Stimulated activated naive CD8-positive, alpha-beta T cell treated with anti-CD3 and anti-CD28 coated beads, Interleukin-15, amount 100 ng/mL, for 72 hours (primary cell): ENCODE measurements around the gene FCAMR.

Experiments used
- ATAC-seq: fragments of 150-1000 bp; cut with Tn5 transposase; 2 replicates; pipeline ENCODE4 v1.10.0; 2021; ENCODE audit warnings: mild to moderate bottlenecking, moderate library complexity
- DNase-seq, 2 donors: peaks; one replicate each; pipeline ENCODE4 v3.0.0; 2021 to 2022
- H3K27ac Mint-ChIP-seq, 2 donors: one replicate each; pipeline ENCODE4 v1.8.0; 2022; ENCODE audit warnings: mild to moderate bottlenecking in 2 of 2, mixed read lengths in 2 of 2, moderate library complexity in 2 of 2
- H3K27me3 Mint-ChIP-seq: one replicate; pipeline ENCODE4 v1.8.0; 2022; ENCODE audit warnings: mixed read lengths
- H3K4me1 Mint-ChIP-seq: one replicate; pipeline ENCODE4 v1.8.0; 2022; ENCODE audit warnings: mild to moderate bottlenecking, mixed read lengths
- H3K4me3 Mint-ChIP-seq, 2 donors: one replicate each; pipeline ENCODE4 v1.8.0; 2022; ENCODE audit warnings: mild to moderate bottlenecking in 2 of 2, mixed read lengths in 2 of 2, moderate library complexity in 1 of 2
- H3K9me3 Mint-ChIP-seq, 2 donors: one replicate each; pipeline ENCODE4 v1.8.0; 2022; ENCODE audit warnings: mixed read lengths in 2 of 2

FCAMR gene

DNA sequence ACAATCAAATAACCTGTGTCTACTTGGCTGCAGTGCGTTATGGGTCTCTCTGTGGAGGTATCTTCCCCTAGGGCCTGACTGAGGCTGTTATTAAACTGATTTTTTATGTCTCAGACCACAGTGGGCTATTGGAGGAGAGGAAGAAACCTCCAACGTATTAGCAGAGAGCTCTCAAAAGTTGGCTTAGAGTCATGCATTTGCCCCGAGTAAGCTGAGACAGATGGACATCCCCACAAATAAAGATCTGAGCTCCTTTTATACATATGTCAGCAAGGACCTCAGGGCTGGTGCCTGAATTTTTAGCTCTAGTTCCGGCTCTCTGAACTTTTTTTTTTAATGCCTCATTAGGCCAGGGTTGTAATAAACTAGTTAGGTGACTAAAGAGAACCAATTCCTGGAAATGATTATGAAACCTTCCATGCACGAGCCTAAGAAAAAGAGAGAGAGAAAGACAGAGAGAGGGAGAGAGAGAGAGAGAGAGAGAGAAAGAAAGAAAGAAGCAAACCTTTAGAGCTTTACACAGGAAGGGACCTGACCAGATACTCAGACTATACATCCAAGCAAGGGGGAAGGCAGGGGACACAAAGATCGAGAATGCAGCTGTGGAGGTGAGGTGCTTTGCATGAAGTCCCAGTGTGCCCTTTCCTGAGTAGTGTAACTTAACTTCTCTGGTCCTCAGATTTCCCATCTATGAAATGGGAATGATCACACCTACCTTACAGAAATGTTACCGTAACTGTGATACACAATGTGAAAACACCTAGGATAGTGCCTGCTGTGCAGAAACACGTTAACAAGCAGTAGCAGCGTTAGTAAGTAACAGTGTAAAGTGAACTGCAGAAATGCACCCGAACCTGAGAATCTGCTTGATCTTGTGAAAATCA lies 15.6 kb downstream of the FCAMR start:
- no peak overlapping the region for H3K27ac Mint-ChIP-seq
- H3K27me3 Mint-ChIP-seq = no peaks in the 10 kb centered on the region
- ATAC-seq = no peak
- H3K9me3 Mint-ChIP-seq = peaks cover 0 to 4% of the 10 kb centered on the region in 2 donors
- no peak for DNase-seq
- peaks cover 24% of the 10 kb centered on the region for H3K4me1 Mint-ChIP-seq
- no peak overlapping the region for H3K4me3 Mint-ChIP-seq

DNA sequence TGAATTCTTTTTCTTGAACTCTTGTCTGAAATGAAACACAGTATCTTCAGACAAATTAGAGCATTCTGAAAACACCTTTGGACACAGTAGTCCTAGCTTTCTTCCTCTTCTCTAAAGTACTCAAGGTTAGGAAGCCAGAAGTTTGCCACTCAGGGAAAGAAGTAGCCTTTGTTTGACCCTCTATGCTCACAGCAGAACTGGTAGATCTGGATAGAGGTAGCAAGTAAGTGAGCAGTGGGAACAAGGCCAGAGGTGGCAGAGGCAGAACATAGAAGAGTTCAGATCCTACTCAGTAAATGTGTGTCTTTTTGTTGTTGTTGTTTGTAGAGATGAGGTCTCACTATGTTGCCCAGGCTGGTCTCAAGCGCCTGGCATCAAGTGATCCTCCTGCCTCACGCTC lies 16.6 kb downstream of the FCAMR start:
- Mint-ChIP-seq H3K4me3 (no peak overlapping the region), H3K27ac (peak overlapping the region in 1 of 2 donors; percentile 41), H3K27me3 (no peaks in the 10 kb centered on the region), H3K9me3 (peaks cover 0 to 5% of the 10 kb centered on the region in 2 donors), H3K4me1 (peaks cover 24% of the 10 kb centered on the region)
- no peak for DNase-seq
- ATAC-seq = no peak

GRCh38 chr1:206953126-206953525 lies 17.1 kb downstream of the FCAMR start:
- Mint-ChIP-seq H3K4me1 (peaks cover 24% of the 10 kb centered on the region), H3K4me3 (no peak overlapping the region), H3K9me3 (peaks cover 0 to 5% of the 10 kb centered on the region in 2 donors), H3K27me3 (no peaks in the 10 kb centered on the region), H3K27ac (no peak overlapping the region)
- ATAC-seq (no peak), DNase-seq (no peak)

- no peak for DNase-seq
- H3K9me3 Mint-ChIP-seq = peaks cover 0 to 5% of the 10 kb centered on the region in 2 donors
- ATAC-seq = no peak
- no peak overlapping the region for H3K4me3 Mint-ChIP-seq
- no peaks in the 10 kb centered on the region for H3K27me3 Mint-ChIP-seq
- H3K4me1 Mint-ChIP-seq = peaks cover 24% of the 10 kb centered on the region
- no peak overlapping the region for H3K27ac Mint-ChIP-seq
Measured at GRCh38 chr1:206952171-206952570, 18.1 kb downstream of the FCAMR start.

- Mint-ChIP-seq H3K4me1 (peaks cover 24% of the 10 kb centered on the region), H3K27me3 (peaks cover 1% of the 10 kb centered on the region), H3K9me3 (peaks cover 0 to 5% of the 10 kb centered on the region in 2 donors), H3K27ac (no peak overlapping the region), H3K4me3 (no peak overlapping the region)
- DNase-seq (no peak), ATAC-seq (no peak)
Measured at GRCh38 chr1:206951318-206952100, 18.8 kb downstream of the FCAMR start.

GRCh38 chr1:206949641-206950040 lies 20.6 kb downstream of the FCAMR start:
- DNase-seq (no peak), ATAC-seq (no peak)
- Mint-ChIP-seq H3K9me3 (peaks cover 0 to 5% of the 10 kb centered on the region in 2 donors), H3K27ac (no peak overlapping the region), H3K4me3 (no peak overlapping the region), H3K27me3 (peaks cover 7% of the 10 kb centered on the region), H3K4me1 (peaks cover 11% of the 10 kb centered on the region)

DNA sequence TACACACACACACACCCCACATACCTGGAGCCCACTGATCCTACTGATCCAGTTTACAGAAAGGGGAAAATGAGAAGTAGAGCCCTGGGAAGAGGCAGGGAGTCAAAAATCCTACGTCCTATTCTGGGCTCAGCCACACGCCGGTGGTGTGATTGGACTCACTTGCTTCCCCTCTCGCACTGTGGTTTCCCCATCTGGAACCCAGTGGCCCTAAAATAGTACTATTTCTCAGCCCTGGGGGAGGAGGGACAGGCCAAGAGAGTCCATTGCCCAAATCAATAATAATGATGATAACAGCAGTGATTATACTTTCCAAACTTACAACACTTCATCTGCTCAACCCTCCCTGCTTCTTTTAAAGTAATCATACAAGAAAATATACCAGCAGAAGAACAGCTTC lies 21.1 kb downstream of the FCAMR start:
- no peak for DNase-seq
- Mint-ChIP-seq H3K27ac (no peak overlapping the region), H3K9me3 (peaks cover 0 to 5% of the 10 kb centered on the region in 2 donors), H3K4me1 (peaks cover 8% of the 10 kb centered on the region), H3K4me3 (no peak overlapping the region), H3K27me3 (peaks cover 7% of the 10 kb centered on the region)
- ATAC-seq = no peak

DNA sequence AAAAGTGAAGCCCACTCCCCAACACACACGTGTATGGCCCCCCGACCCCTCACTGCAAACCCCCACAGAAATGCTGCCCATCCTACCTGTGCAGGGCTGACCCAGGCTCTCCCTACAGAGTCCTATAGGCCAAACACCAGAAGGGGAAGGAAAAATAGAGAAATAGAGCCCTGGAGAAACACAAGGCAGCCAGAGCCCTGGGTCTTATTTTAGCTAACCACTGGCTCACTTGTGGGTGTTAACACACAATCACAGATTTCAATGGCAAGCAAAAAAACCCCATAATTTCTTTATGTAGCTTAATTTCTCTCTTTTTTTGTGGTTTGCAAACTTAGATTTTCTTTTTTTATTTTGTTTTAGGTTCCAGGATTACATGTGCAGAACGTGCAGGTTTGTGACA lies 23.0 kb downstream of the FCAMR start:
- Mint-ChIP-seq H3K9me3 (peaks cover 0 to 5% of the 10 kb centered on the region in 2 donors), H3K4me3 (no peak overlapping the region), H3K27ac (no peak overlapping the region), H3K27me3 (peaks cover 7% of the 10 kb centered on the region), H3K4me1 (no peaks in the 10 kb centered on the region)
- no peak for DNase-seq
- ATAC-seq = no peak

- ATAC-seq = no peak
- Mint-ChIP-seq H3K27ac (peak within 1 kb of the TSS in 1 of 2 donors; percentile 83), H3K4me3 (no peak within 1 kb of the TSS), H3K9me3 (peaks cover 0 to 5% of the 10 kb centered on the region in 2 donors), H3K27me3 (peaks cover 7% of the 10 kb centered on the region), H3K4me1 (no peaks in the 10 kb centered on the region)
- no peak for DNase-seq
Measured at GRCh38 chr1:206946261-206946660, 24.0 kb downstream of the FCAMR start, which contains the start of gene PIGR. Gene PIGR (minus strand): TSS chr1:206946466. CDS start chr1:206940531, 5,935 bp downstream.

GRCh38 chr1:206945779-206946178 lies 24.5 kb downstream of the FCAMR start:
- H3K27me3 Mint-ChIP-seq = peaks cover 7% of the 10 kb centered on the region
- peaks cover 0 to 5% of the 10 kb centered on the region in 2 donors for H3K9me3 Mint-ChIP-seq
- no peak overlapping the region for H3K27ac Mint-ChIP-seq
- no peaks in the 10 kb centered on the region for H3K4me1 Mint-ChIP-seq
- DNase-seq (no peak), ATAC-seq (no peak)
- H3K4me3 Mint-ChIP-seq = no peak overlapping the region

- no peaks in the 10 kb centered on the region for H3K4me1 Mint-ChIP-seq
- no peak for ATAC-seq
- H3K9me3 Mint-ChIP-seq = peaks cover 0 to 1% of the 10 kb centered on the region in 2 donors
- peaks cover 7% of the 10 kb centered on the region for H3K27me3 Mint-ChIP-seq
- DNase-seq = no peak
- no peak overlapping the region for H3K27ac Mint-ChIP-seq
- no peak overlapping the region for H3K4me3 Mint-ChIP-seq
Measured at GRCh38 chr1:206944703-206945102, 25.6 kb downstream of the FCAMR start.

- ATAC-seq (no peak), DNase-seq (no peak)
- Mint-ChIP-seq H3K27ac (no peak overlapping the region), H3K27me3 (peaks cover 7% of the 10 kb centered on the region), H3K4me1 (no peaks in the 10 kb centered on the region), H3K4me3 (no peak overlapping the region), H3K9me3 (no peaks in the 10 kb centered on the region)
Measured at GRCh38 chr1:206941766-206942418, 28.4 kb downstream of the FCAMR start.

DNA sequence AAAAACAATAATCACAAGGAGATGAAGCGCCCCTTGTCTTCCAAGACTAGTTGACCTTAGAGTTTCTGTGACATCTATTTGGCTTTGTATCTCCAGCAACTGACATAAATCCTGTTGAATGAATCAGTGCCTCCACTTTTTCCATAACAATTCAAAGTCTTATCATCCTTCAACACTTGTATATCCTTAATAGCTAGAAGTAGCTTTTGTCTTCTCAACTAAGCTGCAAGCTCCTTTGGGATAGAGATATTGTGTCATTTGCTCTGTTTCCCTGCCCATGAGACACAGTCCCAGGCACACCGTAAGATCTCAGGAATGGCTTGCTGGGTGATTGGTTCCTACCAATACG lies 29.7 kb downstream of the FCAMR start:
- Mint-ChIP-seq H3K27ac (no peak overlapping the region), H3K4me1 (no peaks in the 10 kb centered on the region), H3K9me3 (no peaks in the 10 kb centered on the region), H3K27me3 (no peaks in the 10 kb centered on the region), H3K4me3 (no peak overlapping the region)
- ATAC-seq (no peak), DNase-seq (no peak)

- ATAC-seq (no peak), DNase-seq (no peak)
- H3K27me3 Mint-ChIP-seq = no peaks in the 10 kb centered on the region
- H3K4me1 Mint-ChIP-seq = no peaks in the 10 kb centered on the region
- H3K9me3 Mint-ChIP-seq = no peaks in the 10 kb centered on the region
- no peak overlapping the region for H3K27ac Mint-ChIP-seq
- H3K4me3 Mint-ChIP-seq = no peak overlapping the region
Measured at GRCh38 chr1:206939841-206940587, 30.2 kb downstream of the FCAMR start.

DNA sequence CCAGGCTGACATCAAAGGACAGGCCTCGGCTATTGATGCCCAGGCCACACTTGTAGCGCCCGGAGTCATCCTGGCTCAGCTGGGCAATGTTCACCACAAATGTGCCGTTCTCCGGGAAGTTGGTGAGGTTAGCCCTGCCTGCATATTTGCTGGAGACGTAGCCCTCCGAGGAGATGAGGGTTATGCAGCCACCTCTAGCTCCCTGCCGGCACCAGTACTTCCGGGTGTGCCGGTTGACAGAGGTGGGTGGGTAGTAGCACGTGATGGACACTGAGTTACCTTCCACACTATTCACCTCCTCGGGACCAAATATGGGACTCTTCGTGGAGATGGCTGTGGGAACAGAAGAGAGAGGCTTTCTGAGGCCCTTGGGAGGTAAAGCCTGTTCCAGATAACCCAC lies 31.1 kb downstream of the FCAMR start:
- Mint-ChIP-seq H3K9me3 (no peaks in the 10 kb centered on the region), H3K27ac (no peak overlapping the region), H3K4me3 (no peak overlapping the region), H3K27me3 (no peaks in the 10 kb centered on the region), H3K4me1 (no peaks in the 10 kb centered on the region)
- DNase-seq (no peak), ATAC-seq (no peak)
